HG03575 (cell line): Measurements from ENCODE around the gene IQSEC1.

Experiments
- ATAC-seq: cut with Tn5 transposase; IDR thresholded peaks from one replicate; pipeline ENCODE4 v1.9.1; 2021; ENCODE audit not compliant: unreplicated experiment, insufficient number of reproducible peaks, low FRiP score; ENCODE audit errors: extremely low read depth

Gene IQSEC1

GRCh38 chr3:13073326-13074005 lies at the start of gene IQSEC1:
Gene IQSEC1, minus strand, starts transcription at chr3:13073429. Its CDS starts 415 bp downstream, at chr3:13073014.
- ATAC-seq: no peak

GRCh38 chr3:13122081-13123012 lies 49.1 kb upstream of the IQSEC1 start:
- ATAC-seq: no peak

GRCh38 chr3:13121553-13122001 lies 48.3 kb upstream of the IQSEC1 start:
- ATAC-seq: no peak

- no peak for ATAC-seq
Measured at GRCh38 chr3:13120928-13121552, 47.8 kb upstream of the IQSEC1 start.

- ATAC-seq: no peak
Measured at GRCh38 chr3:13120289-13120927, 47.2 kb upstream of the IQSEC1 start.

- no peak for ATAC-seq
Measured at GRCh38 chr3:13119471-13120220, 46.4 kb upstream of the IQSEC1 start.

- no peak for ATAC-seq
Measured at GRCh38 chr3:13116426-13116825, 43.2 kb upstream of the IQSEC1 start.

GRCh38 chr3:13115991-13116390 lies 42.8 kb upstream of the IQSEC1 start:
- ATAC-seq: no peak

- no peak for ATAC-seq
Measured at GRCh38 chr3:13115576-13115910, 42.3 kb upstream of the IQSEC1 start.

GRCh38 chr3:13114811-13115575 lies 41.8 kb upstream of the IQSEC1 start:
- no peak for ATAC-seq

- ATAC-seq: no peak
Measured at GRCh38 chr3:13113346-13114330, 40.4 kb upstream of the IQSEC1 start.

GRCh38 chr3:13112521-13113345 lies 39.5 kb upstream of the IQSEC1 start:
- ATAC-seq: no peak

GRCh38 chr3:13111873-13112520 lies 38.8 kb upstream of the IQSEC1 start:
- ATAC-seq: no peak

- ATAC-seq: no peak
Measured at GRCh38 chr3:13111173-13111872, 38.1 kb upstream of the IQSEC1 start.

- peak; percentile 85 for ATAC-seq
Measured at GRCh38 chr3:13110678-13111116, 37.5 kb upstream of the IQSEC1 start.
